ENCODE results near the gene PAK6.

PAK6 gene

DNA sequence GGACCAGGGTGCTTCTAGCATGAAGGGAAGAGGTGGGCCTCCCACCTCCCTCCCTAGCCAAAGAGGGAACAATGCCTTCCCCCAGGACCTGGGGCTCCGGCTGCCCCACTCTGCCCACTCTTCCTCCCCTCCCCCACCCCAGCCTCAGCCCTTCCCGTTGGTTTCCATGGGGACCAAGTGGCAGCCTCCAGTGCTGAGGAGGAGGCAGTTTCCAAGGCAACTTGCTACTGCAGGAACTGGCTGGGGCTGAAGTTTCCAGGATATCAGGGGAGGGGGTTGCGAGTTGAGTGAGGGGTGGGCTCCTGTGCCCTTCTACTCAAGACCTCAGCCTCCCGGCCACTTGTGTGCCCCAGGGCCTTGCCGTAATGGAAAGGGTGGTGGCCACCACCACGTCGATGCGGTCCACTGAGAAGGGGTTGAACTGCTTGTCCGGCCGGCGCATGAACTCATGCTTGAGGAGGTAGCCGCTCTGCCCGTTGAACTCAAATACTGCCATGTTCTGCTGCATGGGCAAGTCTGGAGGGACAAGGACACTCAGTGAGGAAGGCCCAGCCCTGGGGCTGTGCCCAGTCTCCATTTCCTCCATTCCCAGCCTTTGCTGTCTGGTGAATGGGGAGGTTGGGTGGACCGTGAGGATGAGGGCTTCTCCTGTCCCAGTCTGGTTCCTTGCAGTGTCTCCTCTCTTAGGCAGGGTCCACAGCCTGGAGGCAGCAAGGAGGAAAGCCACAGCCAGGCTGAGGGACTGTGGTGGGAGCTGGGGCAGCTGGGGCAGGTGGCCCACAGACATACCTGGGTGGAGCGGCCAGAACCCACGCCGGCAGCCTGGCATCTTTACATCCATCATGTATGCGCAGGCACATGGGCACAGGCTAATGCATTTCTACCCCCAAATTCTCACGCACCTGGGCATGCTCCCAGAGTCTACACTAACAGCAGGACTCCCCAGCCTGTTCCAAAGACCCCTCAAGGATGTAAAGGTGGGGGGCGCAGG lies 55.3 kb downstream of the PAK6 start:
- no peak for DNase-seq

DNA sequence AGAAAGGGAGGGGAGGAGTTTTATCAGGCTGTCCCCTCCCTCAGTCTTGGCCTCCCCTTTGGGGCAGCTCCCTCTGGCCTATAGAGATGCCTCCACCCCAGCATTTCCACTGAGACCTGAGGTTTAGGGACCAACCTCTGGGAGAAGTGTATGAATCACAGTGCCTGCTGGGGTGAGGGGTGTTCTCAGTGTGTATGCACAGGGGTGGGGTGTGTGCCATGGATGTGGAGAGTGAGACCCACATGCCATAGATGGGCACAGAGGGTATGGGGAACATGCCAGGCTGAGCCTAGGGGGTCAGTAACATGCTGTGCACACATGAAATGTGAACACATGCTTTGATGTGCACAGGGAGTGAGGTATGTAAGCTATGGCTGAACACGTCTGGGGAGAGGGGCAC lies 56.4 kb downstream of the PAK6 start:
- no peak for DNase-seq

DNA sequence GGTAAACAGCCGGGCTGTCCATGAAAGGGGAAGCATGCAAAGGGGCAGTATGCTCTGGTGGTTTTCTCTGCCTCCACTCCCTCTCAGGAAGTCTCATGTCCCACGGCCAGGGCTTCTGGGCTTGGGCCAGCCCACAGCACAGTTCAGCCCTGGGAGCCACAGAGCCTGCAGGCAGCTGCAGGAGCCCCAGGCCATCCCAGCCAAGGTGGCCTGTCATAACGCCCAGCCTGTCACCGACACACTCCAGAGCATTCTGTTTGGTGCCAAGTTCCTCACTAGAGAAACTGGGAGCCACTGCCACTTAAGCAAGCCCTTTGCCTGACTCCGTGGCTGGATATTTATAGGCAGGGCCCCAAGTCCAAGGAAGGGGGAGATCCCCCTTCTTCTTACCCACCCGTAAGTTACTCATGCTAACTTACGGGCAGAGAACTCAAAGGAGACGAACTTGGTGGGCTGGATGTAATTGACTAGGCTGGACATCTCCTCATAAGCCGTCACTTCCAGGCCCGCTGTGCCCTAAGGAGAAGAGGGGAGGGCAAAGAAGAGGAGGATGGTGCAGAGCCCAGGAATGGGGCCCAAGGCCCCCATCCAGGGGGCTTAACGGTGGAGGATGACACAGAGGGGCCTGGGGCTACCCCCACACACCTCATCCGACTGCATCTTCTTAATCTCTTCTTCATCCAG lies 57.2 kb downstream of the PAK6 start:
- peak in 1 of 14 donors; percentile 7 for DNase-seq

DNA sequence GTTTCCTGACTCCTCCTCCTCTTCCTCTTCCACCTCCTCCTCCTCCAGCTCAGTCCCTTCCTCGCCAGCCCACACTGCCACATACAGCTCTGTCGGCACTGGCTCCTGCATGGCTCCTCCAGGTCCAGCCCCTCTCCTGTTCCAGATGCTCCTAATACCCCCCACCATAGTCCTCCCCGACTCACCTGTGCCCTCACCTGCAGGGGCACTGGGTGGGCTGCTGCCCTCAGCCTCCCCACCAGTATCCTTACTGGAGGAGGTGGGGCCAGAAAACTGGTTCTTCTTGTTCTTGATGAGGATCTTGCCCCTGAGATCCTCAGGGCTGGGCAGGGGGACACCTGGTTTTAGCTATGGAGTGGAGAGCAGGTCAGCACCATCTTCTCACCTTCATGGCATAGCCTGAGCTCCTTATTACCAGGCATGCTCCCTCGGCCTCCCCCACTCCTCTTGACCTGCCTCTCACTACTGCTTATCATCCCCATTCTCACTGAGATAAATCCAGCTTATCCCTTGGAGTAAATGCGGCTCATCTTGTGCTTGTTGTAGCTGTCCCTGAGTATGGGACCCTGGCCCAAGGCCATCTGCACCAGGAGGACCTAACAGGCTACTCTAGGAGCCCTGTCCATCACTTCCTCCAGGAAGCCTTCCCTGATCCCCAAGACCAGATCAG lies 57.8 kb downstream of the PAK6 start:
- DNase-seq, result no peak

DNA sequence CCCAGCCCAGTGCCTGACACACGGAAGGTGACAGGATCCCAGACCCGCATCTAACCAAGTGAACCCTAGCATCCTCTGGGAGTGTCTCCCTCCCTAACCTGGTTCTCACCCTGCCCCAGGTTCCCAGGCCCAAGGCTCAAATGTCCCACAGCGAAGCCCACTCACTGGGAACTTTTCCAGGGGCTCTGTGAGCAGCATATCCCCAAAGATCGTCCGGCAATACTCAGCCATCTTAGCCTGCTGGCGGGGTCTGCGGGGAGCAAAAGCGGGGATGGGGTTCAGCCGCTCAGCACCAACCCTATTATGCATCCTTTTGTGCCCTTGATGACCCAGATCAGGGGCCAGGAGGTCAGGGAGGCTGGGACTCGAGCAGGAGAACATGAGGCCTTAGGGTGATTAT lies 58.5 kb downstream of the PAK6 start:
- no peak for DNase-seq

GRCh38 chr15:40298216-40298935 lies 59.5 kb downstream of the PAK6 start:
- DNase-seq, result no peak

- DNase-seq, result no peak
Observed at GRCh38 chr15:40300367-40300766, 61.5 kb downstream of the PAK6 start.

DNA sequence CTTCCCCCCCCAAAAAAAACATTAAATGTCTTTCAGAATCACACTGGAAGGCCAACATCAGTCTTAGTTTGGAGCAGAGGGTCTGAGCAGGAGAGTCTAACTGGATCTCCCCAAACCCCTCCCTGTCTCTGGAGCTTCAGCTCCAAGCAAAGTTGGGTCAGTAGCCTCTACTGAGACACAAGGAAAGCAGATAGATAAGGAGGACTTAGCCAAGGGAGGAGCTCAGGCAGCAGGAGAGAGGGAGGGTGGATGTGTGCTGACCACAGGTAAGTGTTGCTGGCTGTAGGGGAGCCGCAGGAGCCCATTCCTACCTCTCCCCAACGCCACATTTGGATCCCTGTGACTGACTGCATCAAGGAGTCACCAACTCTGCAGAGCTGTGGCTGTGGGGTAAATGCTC lies 61.9 kb downstream of the PAK6 start:
- no peak for DNase-seq

DNA sequence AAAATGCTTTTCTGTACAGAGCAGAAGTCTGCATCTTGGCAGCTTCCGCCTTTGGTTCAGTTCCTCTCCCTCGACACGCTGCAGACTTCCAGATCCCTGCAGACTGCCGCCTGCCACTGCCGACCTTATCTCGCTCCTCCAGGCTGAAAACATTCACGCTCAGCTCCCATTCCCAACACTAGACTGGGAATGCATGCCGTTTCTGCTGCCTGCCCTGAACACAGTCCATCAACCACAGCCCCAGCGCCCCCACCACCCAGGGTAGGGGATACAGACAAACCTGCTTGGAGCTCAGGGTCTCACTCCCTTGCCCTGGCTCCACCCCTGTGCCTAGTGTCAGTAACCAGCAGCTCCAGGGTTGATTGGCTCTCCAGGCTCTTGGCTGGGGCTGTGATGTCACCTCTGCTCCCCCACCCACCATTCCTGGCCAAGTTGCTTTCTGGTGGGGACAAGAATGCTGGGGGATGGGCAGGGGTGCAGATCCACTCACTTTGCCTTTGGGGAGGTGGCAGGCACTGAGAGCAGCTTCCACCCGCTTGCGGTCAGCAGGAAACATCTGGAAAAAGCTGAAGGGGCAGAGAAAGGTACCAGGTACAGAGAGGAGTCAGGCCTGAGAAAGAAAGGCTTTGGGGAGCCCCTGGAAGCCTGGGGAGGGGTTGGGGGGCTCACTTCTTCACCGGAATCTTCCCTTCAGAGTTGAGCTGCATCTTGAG lies 62.8 kb downstream of the PAK6 start:
- DNase-seq, result no peak

DNA sequence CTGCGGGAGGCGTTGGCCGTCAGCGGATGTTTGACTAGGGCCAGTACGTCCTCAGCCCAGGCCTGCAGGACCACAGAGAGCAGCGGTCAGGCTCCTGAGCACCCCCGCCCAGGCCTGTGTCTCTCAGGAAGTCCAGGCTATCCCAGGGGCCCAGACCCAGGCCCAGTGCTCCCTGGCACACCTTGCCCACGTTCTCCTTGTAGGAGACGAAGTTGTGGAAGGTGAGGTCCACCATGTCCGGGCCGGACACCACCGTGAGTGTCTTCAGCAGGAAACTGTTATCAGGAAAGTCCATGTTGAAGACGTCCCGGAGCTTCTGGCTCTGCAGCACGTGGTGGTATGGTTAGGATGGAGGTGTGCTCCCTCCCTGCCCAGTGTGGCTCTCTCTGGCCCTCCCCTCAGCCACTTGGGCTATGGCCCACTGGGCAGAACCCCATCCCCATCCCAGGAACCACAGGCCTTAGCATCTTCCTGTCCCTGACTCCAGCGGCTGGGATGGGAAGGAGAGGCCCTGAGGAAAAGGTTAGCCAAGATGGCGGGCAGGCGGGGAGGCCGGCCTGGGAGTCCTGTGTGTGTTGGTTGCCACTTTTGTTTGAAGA lies 63.5 kb downstream of the PAK6 start:
- no peak for DNase-seq

GRCh38 chr15:40302981-40303380 lies 64.1 kb downstream of the PAK6 start:
- DNase-seq, result no peak

- DNase-seq, result no peak
Observed at GRCh38 chr15:40303576-40303975, 64.7 kb downstream of the PAK6 start.

GRCh38 chr15:40305281-40305680 lies 66.4 kb downstream of the PAK6 start:
- DNase-seq, result no peak

DNA sequence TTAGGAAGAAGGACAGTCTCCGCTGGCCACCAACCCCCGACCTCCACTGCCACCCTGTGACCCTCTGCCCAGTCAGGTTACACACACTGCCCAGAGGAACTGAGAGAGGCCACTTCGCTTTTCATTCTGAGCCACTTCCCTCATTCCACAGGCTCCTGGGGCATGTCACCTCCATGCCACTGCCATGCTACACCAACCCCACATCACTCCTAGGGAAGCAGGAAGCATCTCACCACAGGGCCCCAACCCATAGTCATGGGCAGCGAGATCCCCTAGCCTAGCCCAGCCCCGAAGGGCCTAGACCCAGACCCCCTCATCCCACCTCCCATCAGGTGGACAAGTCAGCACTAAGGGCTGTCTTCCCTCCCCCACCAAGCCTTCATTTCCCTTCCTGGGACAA lies 67.5 kb downstream of the PAK6 start:
- DNase-seq, result peak in 7 of 14 donors; percentile 17 to 61 (median 41)

DNA sequence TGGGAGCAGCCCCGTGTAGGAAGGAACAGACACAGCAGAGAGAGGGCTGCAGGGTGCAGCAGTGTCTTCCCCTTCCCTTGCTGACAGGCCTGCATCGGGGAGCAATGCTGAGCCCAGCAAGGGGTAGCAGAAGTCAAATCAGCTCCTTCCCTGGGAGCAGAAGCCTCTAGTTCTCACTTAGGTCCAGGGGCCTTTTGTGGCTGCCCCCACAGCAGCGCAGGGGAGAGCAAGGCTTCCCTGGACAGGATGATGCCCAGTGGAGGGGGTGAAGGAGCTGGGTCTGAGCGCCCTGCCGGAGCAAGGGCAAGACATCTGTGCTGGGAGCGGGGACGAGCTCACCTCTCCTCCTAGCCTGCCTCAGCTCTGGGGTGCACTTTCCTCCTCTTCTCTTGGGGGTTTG lies 68.0 kb downstream of the PAK6 start:
- no peak for DNase-seq

DNA sequence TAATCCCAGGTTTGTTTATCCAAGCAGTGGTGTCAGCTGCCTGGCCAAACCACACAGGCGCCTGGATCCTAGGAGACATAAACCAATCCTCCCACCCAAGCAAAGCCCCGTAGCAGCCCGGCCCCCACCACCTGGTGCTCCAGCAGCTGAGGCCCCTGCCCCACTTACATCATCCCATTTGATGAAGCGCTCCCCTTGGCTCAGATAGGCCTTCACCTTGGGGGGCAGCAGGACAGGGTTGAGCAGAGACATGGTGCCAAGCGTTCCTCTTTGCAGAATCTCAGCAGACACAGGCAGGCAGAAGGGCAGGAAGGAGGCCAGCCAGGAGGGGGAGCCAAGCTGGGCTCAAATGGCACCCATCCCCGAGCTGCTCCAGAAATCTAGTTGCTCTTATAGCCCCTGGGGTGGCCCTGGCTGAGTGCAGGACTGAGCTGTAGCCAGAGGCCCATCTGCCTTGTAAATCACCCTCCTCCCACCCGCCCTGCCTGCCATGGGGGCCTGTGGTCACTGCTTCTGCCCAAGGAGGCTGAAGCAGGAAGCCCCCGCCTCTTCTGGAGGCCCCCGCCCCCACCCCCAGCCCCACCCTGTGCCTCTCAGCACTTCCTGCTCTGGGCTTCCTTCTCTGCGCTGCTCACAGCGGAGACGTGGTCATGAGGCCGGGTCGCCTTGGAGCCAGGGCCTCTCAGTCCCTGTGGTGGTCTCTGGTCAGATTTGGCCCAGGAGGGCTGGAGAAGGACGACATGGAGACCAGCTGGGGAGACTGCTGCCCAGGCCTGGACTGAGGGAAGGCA lies 68.8 kb downstream of the PAK6 start, which contains the start of gene PLCB2:
Gene PLCB2, minus strand, starts transcription at position 515 of the 791 bp plus-strand sequence. Its CDS starts 263 bp downstream, at position 252.
- DNase-seq, result peak in 9 of 14 donors; percentile 19 to 62 (median 33)

DNA sequence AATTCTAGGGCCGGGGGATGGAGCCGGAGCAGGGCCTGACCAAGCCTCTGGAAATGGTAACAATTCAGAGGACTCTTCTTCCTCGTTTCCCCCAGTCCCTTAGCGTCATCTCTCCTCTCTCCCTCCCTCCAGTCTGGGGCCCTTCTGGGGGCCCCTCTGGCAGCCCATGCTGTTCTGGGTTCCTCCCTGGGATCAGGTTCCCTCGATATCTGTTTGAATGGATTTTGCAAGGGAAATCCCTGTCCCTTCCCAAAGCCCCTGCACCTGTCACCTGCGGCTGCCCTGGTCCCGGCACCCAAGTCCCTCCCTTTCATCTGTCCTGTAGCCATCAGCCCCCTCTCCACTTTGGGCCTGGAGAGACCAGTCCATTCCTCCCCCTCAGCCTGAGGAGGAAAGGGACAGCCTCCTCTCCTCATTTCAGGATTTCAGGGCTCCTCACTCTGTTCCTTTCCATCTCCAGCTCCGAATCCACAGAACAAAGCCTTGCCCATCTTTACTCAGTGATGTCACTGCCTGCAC lies 70.5 kb downstream of the PAK6 start:
- DNase-seq, result no peak

DNA sequence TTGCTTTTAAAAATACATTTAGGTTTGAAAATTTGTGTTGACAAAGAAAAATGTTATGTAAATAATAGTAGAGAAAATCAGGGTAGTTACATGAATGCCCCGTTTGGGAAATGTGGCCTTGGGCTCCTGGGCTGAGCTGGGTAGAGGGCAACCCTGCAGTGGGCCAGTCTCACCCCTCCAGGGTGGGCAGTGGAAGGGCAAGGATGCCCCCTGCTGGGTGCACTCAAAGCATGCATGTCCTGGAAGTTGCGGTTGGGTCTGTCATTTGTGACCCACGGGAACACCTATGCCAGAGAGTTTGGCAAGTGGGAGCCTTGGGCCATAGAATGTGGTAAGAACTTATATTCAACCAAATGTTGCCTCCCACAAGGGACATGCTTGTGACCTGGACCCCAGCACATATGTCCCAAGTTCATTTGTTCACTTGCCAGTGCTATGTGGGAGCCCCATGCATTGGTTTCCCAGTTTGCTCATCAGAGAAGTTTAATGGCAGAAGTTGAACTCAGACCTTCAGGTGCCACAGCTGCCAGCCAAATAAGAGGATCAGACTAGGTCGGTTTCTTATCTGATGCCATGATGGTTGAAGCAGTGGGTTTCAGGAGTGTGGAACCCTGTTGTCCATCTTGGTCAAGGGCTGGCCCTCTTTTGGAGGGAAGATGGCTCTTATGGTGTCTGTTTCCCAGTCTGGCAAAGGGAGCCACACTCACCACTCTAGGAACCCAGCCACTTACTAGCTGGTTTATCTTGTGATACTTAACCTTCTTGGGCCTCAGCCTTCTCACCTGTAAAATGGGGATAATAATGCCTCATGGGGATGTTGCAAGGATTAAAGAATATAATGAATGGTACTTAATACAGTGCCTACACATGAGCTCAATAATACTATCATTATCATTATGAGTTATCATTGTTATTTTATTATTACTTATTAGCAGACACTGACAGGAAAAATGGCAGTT lies 71.4 kb downstream of the PAK6 start:
- DNase-seq, result peak in 7 of 14 donors; percentile 14 to 60 (median 31)

- no peak for DNase-seq
Observed at GRCh38 chr15:40310993-40311392, 72.1 kb downstream of the PAK6 start.
